Measurements from ENCODE around the gene SEC14L5. TPM values are rescaled to one million over a fixed set of nuclear protein-coding genes. Genes with fewer than 3 reads are reported as not detected.
"Not testable (repeated sequence)": the region's sequence is repeated elsewhere in the genome, so short reads cannot be mapped to it uniquely, and the experiment has no call there.

Gene SEC14L5
- total RNA-seq, 1 donor from 2014 or later, result 43.1 TPM

DNA sequence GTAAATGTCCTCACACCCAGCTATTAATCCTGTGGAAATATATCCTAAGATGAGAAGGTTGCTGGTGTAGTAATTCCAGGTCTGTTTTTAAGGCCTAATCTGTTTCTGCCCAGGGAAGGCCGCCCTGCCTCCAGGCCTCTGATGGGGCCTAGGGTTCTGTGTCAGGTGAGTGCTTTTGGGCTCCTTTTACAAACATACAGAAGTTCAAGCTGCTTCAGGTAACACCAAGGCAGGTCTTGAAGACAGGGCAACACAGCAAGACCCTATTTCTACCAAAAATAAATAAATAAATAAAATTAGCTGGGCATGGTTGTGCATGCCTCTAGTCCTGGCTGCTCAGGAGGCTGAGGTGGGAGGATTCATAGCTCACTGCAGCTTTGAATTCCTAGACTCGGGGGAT is 30.5 kb upstream of the SEC14L5 start:
- intact Hi-C loops (cut with DNase I), result no loop called here

DNA sequence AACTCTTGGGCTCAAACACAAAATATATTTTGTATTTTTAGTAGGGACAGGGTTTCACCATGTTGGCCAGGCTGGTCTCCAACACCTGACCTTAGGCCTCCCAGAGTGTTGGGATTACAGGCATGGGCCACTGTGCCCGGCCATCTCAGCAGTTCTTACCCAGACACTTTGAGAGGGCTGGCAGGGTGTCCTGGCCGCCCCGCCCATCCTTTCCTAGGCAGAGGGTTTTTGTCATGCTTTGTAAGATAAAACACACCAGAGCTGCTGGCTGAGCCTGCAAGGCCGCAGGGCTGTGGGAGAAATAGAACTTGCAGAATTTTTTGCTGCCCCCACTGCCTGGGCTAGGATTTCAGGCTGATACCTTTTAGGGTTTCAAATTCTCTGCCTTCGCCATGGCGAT is 29.9 kb upstream of the SEC14L5 start:
- intact Hi-C loops (cut with DNase I), result no loop called here
- ATAC-seq (no peak), DNase-seq (ENCODE audit: low spot score) (no peak)

More for the DNA sequence above, 30.5 kb upstream of the SEC14L5 start:
- DNase-seq (ENCODE audit: low spot score) (no peak), ATAC-seq (no peak)

DNA sequence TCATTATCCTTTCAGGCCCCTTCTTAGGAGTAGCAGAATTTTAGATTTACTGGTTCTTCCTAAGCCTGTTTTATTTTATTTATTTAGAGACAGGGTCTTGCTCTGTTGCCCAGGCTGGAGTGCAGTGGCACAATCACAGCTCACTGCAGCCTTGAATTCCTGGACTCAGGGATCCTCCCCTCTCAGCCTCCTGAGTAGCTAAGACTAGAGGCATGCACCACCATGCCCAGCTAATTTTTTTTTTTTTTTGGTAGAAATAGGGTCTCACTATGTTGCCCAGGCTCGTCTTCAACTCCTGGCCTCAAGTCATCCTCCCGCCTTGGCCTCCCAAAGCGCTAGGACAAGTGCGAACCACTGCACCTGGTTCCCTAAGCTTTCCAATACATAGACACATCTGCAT is 28.5 kb upstream of the SEC14L5 start:
- DNase-seq (ENCODE audit: low spot score); intact Hi-C loops (cut with DNase I); ATAC-seq: not testable (repeated sequence)

DNA sequence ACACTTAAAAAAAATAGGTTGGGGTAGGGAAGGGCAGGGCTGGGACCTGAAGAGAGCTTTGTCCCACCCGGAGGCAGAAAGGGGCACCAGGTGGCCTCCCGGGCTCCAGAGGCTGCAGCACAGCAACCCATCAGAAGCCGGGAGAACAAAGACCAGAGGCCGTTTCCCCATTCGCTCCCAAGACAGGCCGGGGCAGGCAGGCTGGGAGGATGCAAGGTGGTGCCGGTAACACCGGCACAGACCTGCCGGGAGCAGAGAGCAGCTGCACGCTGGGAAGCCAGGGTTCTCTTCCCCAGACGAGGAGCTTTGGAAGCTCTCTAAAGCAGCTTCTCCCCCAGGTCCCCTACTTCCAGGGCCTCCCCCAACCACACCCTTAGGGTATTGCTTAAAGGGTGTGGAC is 26.7 kb upstream of the SEC14L5 start:
- intact Hi-C loops (cut with DNase I), result no loop called here
- DNase-seq (ENCODE audit: low spot score) (no peak), ATAC-seq (no peak)

DNA sequence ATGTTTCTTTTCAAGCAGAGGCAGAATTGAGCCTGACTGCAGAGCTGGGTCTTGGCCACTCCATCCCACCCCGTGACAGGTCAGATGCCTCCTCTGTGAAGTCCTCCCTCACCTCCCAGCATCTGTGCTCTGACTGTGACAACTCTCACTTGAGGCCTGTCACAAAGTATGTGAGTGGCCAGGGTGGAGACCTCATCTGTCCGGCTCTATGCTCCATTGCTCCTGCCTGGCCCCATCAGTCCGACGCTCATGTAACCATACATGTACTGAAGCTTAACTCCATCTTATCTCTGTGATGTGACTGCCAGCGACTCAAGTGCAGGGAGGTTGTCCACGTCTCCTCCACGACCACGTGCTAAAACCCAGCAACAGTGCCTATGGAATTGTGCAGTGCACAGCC is 24.7 kb upstream of the SEC14L5 start:
- intact Hi-C loops (cut with DNase I), result no loop called here
- no peak for ATAC-seq

DNA sequence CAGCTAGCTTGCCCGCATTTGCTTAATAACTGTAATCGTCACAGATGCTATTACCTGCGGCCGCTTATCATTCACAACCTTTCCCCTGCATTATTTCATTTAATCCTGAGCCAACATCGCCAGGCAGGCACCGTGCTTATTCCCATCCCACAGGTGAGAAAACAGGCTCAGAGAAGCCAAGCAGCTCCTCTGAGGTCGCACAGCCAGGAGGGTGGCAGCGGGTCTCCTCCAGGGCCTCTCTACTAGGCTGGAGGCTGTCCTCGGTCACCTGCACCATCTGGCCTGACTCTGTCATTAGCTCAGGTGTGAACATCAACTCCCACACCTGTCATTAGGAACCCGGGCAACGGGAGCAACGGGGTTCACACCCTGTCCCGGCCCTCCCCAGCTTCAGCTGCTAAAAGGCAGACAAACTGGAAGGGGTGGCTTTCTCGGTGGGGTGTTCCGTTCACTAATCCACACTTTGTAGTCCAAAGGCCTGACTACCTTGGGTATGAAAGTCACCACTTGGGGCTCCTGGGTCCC is 24.2 kb upstream of the SEC14L5 start:
- intact Hi-C loops (cut with DNase I), result no loop called here
- DNase-seq (ENCODE audit: low spot score), result no peak
- ATAC-seq, result no peak

More for the DNA sequence above, 24.7 kb upstream of the SEC14L5 start:
- no peak for DNase-seq (ENCODE audit: low spot score)

DNA sequence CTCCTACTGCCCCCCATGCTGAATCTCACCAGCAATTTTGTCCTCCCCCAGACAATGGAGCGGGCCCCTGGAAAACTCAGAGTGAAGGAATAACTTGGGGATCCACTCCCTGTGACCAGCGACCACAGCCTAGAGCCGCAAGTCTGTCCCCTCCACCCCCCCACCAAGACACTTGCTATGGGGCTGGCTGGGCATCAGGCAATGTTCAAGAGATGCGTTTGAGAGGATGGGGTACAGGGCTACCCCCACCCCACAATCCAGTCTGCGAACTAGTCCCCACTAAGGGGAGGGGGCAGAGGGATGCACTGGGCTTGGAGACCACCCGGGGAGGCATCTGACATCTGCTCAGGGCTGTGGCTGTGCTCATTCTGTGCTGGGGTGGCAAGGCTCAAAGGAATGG is 23.5 kb upstream of the SEC14L5 start:
- DNase-seq (ENCODE audit: low spot score) (no peak), ATAC-seq (no peak)
- intact Hi-C loops (cut with DNase I), result no loop called here

DNA sequence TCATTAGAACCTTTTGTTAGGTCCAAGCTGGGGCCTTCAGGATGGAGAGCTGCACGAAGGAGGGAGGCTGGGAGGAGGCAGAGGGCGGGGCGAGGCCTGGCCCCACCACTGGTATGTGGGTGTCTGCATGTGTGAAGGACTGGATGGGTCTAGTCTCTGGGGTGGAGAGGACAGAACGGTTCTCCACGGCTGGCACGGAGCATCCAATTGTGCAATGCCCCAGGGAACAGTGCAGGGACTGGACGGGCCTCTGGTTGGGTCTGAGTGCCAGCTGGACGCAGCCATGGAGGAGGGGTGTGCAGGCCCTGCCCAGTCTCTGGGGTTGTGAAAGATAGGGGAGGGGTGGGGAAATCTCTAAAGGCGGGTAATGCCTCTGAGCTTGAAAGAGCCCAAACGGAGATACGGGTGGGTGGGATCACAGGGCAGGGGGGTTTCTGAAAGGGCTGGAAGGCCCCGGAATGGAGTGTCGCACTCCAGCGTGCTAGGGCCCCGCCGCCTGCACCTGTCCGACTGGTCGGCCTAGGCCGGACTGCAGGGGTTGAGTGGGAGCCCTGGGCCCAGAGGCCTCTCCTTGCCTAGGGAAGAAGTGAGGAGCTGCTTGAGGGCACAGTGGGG is 22.8 kb upstream of the SEC14L5 start:
- ATAC-seq (peak; percentile 90), DNase-seq (ENCODE audit: low spot score) (peak; percentile 86)
- intact Hi-C loops (cut with DNase I), result no loop called here

DNA sequence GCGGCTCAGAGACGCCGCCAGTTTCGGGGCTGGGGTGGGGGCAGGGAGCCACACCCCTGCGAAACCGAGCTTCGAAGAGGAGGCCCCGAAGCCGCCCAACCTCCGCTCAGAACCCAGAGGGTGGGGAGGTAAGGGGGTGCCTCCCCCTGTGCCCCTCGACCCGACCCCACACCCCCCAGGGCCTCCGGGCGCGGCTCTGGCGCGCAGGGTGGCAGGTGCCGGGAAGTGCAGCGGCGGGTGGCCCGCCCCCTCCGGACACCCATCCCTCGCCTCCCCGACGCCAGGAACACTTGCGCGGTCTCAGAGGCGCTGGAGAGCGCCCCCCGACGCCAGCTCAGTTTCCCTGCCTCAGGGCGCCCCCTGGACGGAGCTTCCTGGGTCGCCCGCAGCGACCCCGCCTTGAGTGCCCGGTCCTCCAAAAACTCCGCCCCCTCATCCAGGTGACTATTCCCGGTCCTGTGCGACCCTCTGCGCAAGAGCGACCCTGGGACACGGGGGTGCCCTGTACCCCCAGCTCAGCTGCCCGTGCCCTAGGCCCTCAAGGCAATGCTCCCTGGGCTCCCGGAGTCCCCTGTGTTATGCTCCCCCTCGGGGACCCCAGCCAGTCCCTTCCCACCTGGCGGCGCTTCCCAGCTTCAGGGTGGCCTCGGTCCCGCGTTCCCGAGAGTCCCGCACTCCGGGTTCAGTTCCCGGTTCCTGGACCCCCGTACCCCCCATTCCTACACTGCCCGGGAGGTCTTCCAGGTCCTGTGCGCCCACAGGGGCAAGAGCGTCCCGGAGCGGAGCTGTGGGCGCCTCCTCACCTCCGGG is 21.7 kb upstream of the SEC14L5 start:
- intact Hi-C loops (cut with DNase I), result no loop called here
- ATAC-seq (peak; percentile 49), DNase-seq (ENCODE audit: low spot score) (no peak)

DNA sequence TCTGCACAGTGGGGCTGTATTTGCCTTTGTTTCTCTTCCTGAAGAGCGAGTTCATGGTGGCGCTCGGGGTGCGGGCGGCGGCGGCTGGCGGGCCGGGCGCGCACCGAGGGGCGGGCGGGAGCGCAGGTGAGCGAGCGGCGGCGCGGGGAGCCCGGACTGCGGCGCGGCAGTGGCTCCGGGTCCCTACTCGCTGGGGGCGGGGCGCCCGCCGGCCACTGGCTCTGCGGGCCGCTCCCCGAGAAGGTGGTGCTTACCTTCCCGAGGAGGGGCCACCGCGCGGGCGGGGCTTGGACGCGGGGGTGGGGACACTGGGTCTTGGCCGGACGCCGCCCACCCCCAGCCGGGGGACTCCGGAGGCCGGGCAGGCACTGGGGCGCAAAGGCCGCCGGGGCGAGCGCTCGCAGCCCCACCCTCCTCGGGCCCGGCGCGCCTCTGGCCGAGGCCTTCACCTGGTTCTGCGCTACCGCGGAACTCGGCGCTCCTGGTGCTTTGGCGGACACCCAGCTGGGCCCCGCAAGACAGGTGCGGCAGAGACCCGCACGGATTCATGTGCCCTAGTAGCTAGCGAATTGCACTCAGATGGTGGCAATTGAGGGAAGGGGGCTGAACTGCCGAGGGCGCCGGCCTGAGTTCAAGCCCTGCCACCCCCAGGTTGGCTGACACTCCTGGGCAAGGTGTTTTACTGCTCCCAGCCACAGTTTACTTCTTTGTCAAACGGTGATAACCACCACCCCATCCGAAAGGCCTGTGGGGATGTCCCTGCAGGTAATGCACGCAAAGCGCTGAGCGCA is 20.9 kb upstream of the SEC14L5 start, which contains the start of gene PPL:
PPL (minus strand) TSS at position 158 of the 791 bp plus-strand sequence; CDS start at position 55, 103 bp downstream.
- no peak for DNase-seq (ENCODE audit: low spot score)
- intact Hi-C loops (cut with DNase I), result no loop called here
- peak; percentile 6 for ATAC-seq

DNA sequence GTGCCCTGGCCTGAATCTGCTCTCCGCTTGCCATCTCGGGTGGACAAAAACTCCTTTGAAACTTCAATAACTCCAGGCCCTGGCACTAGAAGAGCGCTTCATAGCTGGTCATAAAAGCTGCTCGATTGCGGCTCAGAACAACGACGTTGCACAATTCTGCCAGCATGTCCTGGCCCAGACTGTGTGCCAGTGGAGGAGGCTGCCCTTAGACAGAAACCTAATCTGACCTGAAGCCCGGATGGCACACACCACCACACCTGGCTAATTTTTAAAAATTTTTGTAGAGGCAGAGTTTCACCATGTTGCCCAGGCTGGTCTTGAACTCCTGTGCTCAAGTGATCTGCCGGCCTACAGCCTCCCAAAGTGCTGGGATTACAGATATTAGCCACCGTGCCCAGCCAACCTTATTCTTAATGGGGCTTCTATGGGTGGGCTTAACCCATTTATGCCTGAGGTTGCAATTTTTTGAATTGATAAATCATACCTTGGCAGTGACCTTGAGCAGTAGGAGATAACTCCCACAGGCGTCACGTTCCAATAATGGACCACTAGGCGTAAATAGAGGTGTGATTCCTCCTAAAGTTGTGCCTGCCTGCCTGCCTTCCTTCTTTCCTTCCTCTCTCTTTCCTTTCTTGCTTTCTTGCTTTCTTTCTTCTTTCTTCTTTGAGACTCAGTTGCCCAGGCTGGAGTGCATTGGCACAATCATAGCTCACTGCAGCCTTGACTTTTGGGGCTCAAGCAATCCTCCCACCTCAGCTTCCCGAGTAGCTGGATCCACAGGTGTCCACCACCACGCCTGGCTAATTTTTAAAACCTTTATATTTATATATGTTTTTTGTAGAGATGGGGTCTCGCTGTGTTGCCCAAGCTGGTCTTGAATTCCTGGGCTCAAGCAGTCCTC is 20.1 kb upstream of the SEC14L5 start:
- ATAC-seq (no peak), DNase-seq (ENCODE audit: low spot score) (no peak)
- intact Hi-C loops (cut with DNase I), result no loop called here

DNA sequence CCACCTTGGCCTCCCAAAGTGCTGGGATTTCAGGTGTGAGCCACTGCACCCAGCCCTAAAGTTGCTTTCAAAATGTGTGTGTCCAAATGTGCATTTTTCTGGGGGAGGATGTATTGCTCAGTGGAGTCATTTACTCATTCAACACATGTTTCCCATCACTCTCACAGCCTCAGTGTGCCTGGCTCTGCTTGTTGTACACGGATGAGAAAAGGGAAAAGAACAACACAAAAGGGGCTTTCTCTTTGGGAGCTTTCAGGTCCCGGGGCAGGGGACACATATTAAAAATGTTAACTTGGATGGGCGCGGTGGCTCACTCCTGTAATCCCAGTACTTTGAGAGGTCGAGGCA is 19.5 kb upstream of the SEC14L5 start:
- no peak for DNase-seq (ENCODE audit: low spot score)
- ATAC-seq, result no peak
- intact Hi-C loops (cut with DNase I), result no loop called here

DNA sequence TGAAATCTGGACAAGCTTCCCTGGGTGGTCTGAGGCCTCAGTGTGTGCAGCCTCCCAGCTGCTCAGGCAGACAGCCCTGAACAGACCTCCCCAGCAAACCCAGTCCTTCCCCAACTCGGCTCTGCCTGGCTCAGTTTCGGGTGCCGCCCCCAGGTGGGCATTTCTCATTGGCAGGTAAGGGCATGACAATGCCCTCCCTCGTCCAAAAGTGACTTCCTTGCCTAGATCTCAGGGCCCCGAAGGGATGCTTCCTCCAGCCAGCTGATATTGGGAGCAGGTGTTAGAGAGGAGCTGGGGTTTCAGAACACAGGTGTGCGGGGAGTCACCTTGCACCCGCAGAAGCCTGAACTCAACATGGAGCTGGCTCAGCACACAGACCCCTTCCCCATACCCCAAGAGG is 17.4 kb upstream of the SEC14L5 start:
- ATAC-seq (no peak), DNase-seq (ENCODE audit: low spot score) (no peak)
- intact Hi-C loops (cut with DNase I), result no loop called here

DNA sequence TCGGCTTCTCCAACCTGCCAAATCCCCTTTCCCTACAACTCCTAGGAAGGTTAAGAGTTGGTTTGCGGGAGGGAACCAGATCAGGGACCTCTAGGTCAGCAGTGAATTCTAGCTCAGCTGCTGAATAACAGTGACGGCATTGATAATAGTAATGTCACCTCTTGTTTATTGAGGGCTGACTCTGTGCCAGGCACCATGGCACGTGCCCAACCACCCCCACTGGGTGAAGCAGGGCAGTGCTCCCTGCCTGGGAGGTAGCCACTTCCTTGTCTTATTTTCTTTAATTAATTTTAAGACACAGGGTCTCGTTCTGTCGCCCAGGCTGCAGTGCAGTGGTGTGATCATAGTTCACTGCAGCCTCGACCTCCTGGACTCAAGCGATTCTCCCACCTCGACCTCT is 15.6 kb upstream of the SEC14L5 start:
- ATAC-seq, result no peak
- intact Hi-C loops (cut with DNase I), result no loop called here
- no peak for DNase-seq (ENCODE audit: low spot score)

DNA sequence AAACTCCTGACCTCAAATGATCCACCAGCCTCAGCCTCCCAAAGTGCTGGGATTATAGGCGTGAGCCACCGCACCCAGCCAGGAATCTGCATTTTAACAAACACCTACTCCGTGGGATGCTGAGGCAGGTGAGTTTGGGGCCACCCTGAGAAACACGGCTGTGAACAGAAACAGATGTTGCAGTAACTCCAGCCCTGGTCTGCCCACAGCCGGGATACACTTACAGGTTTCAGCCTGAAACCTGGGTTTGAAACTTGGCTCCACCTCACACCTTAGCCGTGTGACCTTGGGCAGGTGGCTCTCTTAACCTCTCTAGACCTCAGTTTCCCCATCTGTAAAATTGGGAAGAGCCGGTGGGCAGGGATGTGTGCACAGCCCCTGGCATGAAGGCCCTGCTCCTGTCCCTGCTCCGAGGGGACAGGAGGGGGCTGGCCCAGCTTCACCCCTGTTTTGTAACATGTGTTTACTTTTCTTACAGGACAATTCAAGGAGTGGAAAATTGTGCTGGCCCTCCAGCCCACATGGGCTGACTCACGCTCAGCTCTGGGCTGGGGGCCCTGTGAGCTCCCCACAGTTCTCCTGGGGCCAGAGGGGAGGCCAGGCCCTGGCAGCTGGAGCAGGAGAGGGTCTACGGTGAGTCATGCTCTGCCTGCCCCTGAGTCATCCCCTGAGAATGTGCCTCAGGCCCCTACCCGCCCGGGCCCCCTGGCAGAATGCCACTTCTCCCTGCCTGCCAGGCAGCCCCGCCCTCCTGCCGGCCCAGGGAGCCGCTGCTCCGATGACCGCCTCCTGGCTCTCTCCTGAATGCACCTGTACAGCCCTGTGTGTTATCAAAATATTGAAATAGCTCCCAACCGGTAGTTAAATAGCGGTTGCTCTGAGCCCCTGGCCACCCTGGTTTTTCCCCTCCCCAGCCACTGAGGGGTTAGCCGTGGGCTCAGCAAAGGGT is 13.5 kb upstream of the SEC14L5 start:
- ATAC-seq, result peak; percentile 93
- DNase-seq (ENCODE audit: low spot score), result peak; percentile 92
- intact Hi-C loops (cut with DNase I), result no loop called here

DNA sequence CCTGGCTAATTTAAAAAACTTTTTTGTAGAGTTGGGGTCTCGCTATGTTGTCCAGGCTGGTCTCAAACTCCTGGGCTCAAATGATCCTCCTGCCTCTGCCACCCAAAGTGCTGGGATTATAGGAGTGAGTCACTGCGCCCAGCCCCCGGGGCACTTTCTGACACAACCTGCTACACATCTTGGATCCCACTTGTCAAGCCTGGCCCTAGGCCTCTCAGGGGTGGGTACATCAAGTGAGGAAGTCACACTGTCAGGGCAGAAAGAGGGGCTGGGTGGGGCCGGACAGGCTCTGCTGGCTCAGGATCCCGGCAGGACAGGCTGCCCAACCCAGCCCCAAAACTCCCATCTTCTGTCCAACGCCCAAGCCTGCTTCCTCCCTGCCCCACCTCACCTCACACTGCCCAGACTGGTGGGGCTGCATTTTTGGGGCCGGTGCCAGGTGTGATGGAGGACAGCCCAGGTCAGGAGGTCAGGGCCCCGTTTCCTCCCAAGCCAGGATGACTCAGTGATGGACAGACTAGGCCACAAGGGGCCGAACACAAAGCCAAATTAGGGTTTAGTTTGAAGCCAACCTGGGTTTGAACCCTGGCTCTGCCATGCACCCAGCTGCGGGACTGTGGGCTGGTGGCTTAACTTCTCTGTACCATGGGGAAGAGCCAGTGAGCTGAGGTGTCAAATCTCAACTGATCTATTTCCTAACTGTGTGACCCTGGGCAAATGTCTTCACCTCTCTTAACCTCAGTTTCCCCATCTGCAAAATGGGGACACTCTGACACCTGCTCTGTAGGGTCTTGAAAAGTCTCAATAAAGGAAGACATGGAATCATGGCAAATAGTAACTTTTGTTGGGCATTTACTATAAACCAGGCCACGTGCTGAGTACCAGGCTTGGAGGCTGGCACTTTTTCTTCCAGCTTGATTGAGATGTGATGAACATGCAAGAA is 12.3 kb upstream of the SEC14L5 start:
- no peak for DNase-seq (ENCODE audit: low spot score)
- ATAC-seq, result peak; percentile 2
- intact Hi-C loops (cut with DNase I), result no loop called here

DNA sequence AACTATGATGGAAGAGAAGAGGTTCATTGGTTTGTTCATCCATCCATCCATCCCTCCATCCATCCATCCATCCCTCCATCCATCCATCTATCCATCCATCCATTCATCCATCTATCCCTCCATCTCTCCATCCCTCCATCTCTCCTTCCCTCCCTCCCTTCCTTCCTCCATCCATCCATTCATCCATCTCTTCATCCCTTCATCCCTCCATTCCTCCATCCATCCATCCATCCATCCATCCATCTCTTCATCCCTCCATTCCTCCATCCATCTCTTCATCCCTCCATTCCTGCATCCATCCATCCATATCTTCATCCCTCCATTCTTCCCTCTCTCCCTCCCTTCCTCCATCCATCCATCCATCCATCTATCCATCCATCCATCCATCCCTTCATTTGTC is 11.2 kb upstream of the SEC14L5 start:
- ATAC-seq (no peak), DNase-seq (ENCODE audit: low spot score) (no peak)
- intact Hi-C loops (cut with DNase I), result no loop called here
